Measurements from ENCODE around the gene PLCB4.

Gene PLCB4

DNA sequence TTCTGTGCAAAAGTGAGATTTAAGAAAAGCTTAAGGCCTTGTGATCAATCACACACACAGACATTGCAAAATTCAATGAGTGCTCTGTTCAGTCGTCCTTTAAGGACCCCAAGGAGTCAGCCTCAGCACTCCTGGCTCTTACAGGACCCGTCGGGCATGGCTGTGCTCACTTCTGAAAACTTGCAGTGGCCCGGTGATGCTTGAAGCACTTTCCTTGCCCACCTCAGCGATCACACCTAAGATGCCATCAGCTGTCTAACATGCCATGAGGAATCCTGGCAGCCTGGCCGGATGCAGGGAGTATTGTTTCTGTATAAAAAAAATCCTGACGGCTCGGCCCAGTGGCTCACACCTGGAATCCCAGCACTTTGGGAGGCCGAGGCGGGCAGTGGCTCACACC, 344.1 kb downstream of the PLCB4 start:
- no peak for DNase-seq

DNA sequence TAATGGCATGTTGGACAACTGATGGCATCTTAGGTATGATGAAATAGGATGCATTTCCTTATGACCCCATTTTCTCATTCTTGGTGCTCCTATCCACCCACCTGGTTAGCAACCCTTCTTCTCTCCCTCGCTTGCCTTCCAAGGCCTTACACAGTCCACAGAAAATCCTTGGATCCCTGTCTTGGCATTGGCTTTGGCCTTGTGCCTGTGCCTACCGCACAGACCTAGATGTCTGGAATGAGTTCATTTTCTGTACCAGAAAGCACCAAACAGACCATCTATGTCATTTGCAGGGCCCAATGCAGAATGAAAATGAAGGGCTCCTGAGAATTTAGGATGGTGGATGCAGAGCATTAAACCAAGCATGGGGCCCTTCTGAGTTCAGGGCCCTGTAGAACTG, 346.5 kb downstream of the PLCB4 start:
- DNase-seq: no peak

DNA sequence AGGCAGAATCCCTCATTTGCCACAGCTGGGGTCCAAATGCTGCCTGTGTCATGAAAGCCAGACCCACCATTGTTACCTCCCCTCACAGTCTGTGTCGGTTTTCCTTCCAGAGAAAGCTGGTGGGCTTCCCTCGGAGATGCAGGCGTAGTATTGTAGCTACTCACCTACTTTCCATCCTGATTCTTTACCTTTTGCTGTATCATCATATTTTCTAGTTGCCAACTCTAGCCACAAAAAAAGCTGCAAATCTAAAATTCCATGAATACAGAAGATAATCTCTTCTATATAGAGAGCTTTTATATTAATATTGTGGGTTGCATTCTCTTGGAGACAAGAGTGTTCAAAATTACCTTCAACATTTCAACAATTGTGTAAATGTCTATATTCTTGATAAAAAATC, 347.5 kb downstream of the PLCB4 start:
- DNase-seq: no peak

DNA sequence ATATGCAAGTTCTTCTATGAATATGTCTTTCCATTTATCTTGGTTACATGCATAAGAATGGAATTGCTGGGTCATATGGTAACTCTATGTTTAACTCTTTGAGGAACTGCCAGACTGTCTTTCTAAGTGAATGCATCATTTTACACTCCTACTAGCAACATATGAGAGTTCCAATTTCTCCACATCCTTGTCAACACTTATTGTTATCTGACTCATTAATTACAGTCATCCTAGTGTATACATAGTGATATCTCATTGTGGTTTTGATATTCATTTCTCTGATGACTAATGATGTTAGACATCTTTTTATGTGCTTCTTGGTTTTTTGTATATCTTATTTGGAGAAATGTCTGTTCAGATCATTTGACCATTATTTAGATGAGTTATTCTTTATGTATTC, 348.8 kb downstream of the PLCB4 start:
- DNase-seq: peak; percentile 61

DNA sequence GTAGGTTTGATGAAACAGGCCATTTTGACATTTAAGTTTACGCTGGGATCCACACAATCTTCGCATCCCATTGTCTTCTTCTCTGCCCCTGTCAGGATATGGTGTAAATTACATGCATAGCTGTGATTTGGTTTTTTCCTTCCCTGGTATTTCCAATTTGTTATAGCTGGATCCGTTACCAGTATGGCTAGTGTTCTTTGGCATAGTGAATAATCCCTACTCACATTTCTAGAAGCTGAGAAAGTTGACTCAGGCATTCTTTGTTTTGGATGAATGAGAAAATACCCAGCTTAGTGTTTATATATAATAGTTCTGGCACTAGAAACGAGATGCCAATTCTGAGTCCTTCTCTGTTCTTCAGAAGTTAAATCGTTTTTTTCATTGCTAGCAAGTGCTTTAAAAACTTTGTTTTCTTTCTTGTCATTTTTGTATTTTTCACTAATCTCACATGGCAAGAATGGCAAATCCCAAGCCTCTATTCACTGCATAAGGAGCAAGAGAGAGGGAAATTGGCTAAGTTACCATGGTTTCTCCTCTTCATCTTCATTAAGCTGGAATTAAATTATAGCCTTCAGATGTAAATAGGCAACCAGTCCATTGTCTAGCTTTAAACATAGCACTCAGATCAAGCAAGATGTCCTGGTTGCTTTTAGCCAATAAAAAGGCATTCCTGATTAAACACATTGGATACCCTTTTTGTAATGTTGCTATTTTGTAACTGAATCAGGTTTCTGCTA, 353.6 kb downstream of the PLCB4 start:
- no peak for DNase-seq

DNA sequence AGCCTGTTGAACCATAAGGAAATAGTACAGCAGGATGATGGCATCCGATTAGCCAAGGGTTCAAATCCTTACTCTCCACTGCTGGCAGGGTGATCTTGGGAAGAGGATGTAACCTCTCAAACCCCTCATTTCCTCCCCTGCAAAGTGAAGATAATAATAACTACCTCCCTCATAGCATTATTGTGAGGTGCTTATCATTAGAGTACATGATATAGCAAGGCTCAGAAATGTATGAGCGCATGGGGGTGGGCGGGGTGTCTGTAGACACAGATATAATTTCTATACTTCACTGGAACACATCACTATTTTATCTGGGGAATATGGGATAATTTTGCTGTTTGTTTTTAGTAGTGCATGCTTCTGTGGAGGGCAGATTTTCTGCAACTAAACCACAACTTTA, 355.7 kb downstream of the PLCB4 start:
- DNase-seq: no peak

DNA sequence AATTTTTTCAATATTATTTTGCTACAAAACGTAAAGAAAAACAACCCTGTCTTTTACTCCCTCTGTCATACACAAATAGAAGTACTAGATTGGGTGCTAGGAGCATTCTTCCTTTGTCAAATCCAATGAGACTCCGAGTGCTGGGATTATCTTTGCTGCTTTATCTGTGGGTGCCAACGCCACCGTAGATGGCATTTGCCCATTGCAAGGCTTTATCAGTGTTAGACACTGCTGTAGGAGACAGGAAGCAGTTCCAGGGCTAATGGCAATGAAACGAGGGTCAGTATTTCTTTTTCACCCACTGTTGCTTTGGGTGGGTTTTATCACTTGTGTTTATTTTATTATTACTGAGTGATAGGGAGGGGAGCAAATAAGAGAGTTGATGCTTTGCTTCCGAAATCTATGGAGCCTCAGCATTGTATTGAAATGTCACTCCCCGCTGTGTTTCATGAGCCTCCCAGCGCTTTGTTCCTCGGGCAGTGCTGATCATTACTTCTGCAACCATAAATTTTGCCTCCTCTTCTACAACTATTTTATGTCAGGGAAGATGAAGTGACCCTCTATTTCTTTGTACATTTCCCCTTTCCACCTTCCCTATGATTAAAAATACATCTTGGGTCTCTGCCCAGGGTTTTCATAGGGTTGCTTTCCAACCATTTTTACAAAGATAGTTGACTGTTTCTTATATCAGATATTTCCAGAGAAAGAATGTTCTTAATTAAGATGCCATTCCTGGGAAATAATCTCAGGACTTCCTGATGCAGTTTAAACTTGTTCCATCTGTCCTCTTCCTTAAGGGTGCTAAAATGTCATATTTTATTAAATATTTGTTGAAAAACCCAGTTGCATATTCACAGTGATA, 358.8 kb downstream of the PLCB4 start:
- no peak for DNase-seq

DNA sequence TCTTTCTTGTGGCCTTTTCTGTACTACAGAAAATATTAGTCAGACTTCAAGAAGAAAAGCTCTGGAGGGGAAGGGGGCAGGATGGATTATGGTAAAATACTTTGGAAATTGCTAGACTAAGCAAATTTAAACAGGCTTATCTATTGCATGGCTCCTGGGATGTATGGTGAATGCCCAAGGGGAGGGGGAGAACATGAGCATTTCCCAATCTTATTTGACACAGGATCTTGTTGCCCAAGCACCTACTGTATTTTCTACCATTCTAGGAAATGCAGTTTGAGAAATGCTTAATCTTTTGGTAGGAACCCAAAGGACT, 359.4 kb downstream of the PLCB4 start:
- DNase-seq: no peak

DNA sequence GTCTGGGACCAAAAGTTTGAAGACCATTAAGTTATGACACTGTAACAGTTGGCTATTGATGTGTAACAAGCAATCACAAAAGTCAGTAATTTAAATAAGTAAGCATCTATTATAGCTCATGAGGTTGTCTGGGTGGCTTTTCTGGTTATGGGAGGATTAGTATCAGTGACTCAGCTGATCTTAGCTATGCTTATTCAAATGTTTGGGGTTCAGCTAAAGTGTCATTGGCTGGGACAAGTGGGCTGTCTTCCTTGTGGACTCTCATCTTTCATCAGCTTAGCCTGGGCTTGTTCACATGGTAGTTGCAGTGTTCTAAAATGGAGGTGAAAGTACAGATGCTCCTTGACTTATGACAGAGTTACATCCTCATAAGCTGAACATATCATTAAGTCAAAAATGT, 370.9 kb downstream of the PLCB4 start:
- DNase-seq: no peak

DNA sequence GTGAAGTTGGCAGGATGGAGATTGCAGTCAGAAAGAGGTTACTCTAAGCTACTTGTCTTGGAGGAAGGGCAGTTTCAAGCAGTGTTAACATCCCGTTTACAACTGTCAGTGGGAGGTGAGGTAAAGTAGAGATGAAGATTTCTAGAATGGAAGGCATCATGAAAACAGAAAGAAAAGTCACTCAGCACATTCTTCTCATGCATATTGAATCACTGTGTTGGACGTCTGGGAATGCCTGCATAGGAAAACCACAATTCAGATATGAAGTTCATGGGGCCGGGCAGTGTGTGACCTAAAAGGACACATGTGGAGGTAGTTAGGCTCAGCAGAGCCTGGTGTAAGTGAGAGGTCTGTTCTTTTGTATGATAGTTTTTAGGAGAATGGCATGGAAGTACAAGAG, 372.0 kb downstream of the PLCB4 start:
- no peak for DNase-seq

DNA sequence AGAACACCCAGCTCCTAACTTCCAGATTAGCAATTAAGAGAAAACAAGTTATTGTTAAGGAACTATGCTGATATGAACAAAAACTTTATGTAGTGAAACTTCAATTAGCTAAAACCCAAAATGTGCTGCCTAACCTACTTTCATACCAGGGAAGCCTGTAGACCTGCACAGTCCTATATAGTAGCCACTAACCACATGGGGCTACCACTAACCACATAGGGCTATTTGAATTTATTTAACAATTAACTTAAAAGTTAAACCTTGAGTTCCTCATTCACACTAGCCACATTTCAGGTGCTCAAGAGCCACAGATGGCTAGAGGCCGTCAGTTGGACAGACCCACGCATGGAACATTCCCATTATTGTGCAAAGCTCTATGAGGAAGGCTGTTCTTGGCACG, 373.1 kb downstream of the PLCB4 start:
- DNase-seq: no peak

DNA sequence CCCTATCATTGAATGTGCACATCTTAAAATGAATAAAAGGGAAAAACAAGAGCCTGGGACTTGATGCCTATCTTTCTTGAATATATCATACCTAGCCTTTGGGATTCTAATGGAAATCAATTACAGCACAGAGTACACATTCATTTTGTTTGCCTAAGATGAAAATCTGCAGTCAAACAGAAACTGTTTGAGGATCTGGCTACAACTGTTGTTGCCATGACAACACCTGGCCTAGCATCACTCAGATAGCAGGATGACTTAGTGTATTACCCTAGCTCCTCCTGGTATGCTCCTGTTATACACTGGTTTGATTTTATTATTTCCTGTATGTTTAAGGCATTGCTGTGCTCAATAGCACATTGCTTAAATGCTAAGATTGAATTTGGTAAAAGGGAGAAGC, 374.0 kb downstream of the PLCB4 start:
- DNase-seq: no peak

DNA sequence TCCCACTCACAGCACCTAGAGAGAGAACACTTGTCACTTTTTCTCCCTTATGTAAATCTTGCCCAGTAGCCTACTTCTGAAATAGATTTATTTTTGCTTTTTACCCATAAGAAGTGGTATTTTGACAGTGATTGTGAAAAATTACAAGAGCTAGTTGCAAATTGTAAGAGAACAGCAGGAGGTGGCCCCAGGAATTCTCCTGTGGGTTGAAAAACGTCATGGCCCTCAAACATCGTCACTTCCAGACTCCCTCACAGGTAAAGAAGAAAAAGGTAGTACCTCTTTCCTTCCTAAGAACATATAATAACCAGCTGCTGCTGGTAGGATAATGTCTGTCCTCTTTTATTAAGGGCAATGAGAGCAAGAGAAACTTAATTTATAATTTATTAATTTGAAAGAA, 376.0 kb downstream of the PLCB4 start:
- no peak for DNase-seq

DNA sequence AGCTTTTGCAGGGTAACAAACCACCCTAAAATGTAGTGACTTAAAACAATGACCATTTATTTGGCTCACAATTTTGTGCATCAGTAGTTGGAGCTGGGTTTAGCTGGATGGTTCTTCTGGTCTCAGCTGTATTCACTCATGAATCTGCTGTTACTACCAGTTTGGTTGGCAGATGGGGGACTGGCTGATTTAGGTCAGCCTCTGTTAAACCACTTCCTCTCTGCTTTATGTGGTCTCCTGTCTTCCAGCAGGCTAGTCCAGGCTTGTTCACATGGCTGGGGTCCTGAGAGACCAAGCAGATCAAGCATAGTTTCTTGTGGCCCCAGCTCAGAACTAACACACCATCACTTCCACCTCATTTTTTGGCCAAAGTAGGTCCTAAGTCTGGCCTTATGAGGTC, 378.3 kb downstream of the PLCB4 start:
- no peak for DNase-seq

DNA sequence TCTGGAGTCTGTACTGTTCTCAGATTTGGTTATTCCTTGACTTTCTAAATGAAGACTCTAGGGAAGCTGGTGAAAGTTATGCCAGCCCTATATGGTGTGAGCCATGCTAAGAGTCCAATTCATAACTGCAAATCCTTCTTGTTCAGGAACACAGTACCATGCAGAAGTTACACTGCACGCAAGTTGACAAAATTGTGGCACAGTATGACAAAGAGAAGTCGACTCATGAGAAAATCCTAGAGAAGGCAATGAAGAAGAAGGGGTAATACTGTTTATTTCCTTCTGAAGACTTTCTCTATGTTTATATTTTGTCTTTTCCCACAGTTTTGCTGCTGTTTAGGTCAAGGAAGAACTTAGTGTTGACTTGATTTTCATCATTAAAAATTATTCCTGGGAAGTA, 384.3 kb downstream of the PLCB4 start:
- no peak for DNase-seq

DNA sequence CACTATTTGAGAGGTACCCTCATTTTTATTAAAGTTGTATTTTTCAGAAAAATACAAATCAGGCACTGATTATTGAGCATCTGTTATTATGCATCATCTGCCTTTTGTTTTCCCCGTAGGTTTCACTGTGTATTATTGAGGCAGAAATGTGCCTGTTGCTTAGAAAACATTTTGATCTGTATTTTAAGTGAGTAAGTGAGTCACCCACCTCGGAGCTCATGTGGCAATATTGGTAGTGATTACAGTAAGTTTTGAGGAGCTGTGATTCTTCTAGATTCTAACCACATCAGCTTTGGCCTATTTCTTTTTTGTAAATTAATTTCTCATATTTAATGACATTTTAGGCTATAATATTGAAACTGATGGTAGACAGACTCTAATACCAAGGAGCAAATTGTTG, 385.9 kb downstream of the PLCB4 start:
- no peak for DNase-seq

DNA sequence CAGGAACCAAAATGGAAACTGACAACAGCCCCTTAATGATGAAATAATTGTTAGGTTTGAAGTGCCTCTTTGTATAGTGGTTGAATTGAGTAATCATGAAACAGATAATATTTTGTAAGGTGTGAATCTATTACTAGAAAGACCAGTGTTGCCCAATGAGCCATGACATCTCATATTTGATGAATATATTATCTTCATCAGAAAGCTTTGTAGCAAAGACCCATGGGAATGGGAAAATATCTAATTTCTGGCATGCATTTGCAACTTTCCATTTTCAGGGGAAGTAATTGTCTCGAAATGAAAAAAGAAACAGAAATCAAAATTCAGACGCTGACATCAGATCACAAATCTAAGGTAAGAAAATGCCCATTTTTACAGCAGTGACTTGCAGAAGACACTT, 388.2 kb downstream of the PLCB4 start:
- no peak for DNase-seq

DNA sequence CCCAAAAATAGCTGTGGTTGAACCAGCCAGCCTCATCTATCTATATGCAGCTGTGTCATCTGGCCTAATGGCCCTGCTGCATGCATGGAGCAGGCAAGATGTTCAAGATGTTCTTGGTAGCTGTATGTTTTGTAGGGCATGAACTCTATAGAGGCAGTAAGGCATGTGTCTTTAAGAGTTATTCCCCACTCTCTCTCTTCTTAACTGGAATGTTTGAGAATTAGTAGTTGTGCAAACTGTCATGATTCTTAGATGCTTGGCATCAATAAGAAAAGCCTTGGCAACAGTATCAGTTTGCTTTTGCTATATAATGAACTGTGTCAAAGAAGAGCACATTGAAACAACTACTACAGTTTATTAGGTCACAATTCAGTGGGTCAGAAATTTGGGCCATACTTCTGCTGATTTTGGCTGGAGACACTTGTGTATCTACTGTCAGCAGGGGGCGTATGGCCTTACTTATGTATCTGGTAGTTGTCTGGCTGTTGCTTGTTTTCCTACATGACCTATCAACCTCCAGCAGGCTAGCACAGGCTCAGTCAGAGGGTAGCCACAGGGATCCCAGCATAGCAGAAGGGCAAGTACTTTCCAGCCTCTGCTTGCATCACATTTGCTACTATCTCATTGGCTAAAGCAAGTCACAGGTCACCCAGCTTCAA, 389.4 kb downstream of the PLCB4 start:
- DNase-seq: peak; percentile 56

DNA sequence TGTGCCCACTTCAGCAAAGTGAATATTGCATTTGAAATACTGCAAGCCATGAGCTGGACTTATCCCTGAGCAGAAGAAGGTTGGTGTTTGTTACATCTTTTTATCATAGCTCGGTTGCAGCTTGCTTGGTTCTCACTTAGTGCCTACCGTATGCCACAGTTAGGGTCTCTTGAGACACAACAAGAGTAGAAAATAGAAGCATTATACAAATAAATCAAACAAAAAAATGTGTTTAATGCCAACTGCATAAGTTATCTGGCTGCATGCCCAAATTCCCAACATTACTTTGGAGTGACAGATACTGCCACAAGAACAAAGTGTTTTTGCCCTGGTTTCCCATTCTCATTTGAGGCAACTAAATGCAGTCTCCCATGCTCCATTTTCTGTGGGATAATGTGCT, 391.6 kb downstream of the PLCB4 start:
- peak; percentile 59 for DNase-seq

DNA sequence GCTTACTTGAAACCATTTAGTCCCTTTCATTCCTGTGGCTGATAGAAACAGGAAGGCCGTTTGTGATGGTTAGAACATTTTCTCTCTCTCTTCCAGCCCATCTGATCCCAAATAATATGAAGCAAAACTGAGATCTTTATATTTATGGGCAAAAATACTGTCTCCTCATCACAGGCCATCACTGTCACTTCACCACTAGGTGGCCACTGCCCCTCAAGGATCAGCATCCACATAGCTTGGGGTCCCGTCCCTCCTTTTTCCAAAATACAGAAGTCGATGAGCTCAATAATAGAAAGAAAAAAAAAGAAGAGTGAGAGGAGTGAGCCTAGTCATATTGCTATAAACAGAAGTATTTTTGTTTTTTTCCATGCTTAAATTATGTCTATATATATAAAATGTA, 399.1 kb downstream of the PLCB4 start:
- DNase-seq: peak; percentile 31

DNA sequence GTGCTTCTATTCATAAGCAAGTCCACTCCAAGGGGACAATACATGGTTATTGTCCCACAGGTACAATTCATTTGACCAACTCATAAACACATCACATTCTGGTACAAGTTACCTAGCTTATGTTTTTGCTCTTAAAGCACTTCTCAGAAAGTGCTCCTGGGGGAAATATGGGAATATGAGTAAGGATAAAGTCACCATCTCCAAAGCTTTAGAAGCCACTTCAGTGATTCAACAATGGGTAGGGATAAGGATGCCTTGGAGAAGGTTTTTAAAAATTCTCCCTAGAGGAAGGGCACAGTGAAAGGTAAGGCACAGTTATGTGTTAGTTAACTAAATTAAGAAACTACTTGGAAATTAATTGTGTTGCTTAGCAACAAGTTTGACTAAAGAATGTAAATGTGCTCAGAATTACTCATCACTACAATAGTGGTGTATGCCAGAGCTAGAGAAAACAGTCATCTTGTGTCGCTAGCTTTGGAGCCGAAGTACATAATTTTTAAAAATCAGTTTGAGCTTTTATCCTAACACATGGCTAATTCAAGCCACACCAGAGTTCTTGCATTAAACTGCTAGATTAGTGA, 406.0 kb downstream of the PLCB4 start:
- DNase-seq: peak; percentile 34

DNA sequence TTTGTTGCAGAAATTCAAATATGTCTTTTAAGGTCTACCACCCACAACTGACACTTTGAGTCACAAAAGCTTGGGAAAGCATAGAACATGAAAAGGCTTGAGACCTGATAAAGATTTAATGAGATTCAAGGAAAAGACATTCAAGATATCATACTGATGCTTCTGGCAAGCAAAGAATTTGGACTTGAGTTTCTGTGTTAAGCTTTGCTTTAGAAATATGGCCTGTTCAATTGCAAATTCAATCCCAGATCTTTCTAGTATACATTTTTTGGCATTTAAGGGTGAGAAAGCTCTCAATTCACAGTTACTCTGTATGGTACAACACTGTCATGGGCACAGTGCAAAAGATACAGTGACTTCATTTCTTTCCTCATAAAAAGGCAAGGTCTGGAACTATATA, 406.6 kb downstream of the PLCB4 start:
- DNase-seq: no peak

DNA sequence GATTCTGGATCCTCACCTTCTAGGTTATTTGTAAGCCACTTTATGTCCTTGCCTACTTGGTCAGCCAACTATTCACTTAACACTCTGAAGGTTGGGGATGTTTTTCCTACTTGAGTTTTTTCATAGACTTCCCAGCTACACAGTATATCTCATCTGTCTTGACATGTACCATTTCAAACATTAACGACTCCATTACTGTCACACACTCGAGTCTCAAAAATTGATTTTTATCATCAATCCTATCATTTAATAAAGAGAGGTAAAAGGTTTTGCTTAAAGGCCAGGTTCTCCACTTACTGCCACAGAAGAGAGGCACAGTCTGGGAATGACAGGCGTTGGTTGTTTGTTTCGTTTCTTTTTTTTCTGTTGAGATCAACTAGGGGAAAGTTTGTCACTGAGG, 407.3 kb downstream of the PLCB4 start:
- no peak for DNase-seq

DNA sequence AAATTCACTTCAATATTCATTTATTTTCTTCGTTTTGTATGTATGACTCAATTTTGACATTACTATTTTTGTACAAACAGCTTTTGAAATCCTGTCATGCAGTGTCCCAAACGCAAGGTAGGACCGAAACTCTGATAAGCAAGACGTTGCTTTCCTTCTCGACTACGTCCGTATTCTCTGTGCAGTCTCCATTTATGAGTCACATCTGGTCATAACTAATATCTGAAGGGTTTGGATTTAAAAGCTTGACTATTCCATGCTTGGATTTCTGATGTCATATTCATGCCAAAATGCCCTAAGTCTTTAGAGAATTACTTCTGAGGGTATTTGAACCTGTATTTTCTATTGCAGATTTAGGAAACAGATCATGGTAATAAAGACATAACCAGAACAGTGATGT, 407.8 kb downstream of the PLCB4 start:
- DNase-seq: no peak
